RWPE2 (cell line): ENCODE data around the gene METTL27.
"Not testable (repeated sequence)": the region's sequence is repeated elsewhere in the genome, so short reads cannot be mapped to it uniquely, and the experiment has no call there.

Experiments used
- ATAC-seq: fragments of 200-7000 bp; cut with Tn5 transposase; 3 replicates; pipeline ENCODE4 v1.9.1; 2021; ENCODE audit warnings: low read depth
- DNase-seq: peaks from one replicate; pipeline ENCODE4 v3.0.0-alpha.2; 2020; ENCODE audit warnings: low spot score
- H3K27ac ChIP-seq: fragments of 450-650 bp; 2 replicates; pipeline ENCODE4 v1.5.1; 2017; ENCODE audit warnings: mild to moderate bottlenecking; ENCODE audit not compliant: poor library complexity, severe bottlenecking
- H3K27me3 ChIP-seq: fragments of 250-450 bp; sonication (Bioruptor Pico); 2 replicates; pipeline ENCODE4 v1.5.1; 2021; ENCODE audit warnings: mild to moderate bottlenecking, moderate library complexity; ENCODE audit not compliant: insufficient read depth, poor library complexity, severe bottlenecking
- H3K36me3 ChIP-seq: fragments of 250-450 bp; sonication (Bioruptor Pico); 2 replicates; pipeline ENCODE4 v1.5.1; 2020; ENCODE audit warnings: low read depth, mild to moderate bottlenecking, moderate library complexity
- H3K4me1 ChIP-seq: fragments of 250-450 bp; sonication (Bioruptor Pico); 2 replicates; pipeline ENCODE4 v1.5.1; 2021; ENCODE audit warnings: mild to moderate bottlenecking, moderate library complexity; ENCODE audit not compliant: insufficient read depth, poor library complexity, severe bottlenecking
- H3K4me3 ChIP-seq: fragments of 250-450 bp; sonication (Bioruptor Pico); 2 replicates; pipeline ENCODE4 v1.5.1; 2021; ENCODE audit warnings: mild to moderate bottlenecking, moderate library complexity; ENCODE audit not compliant: severe bottlenecking
- H3K9me3 ChIP-seq: fragments of 250-450 bp; sonication (Bioruptor Pico); 2 replicates; pipeline ENCODE4 v1.5.1; 2021; ENCODE audit warnings: mild to moderate bottlenecking, moderate library complexity; ENCODE audit not compliant: severe bottlenecking
- TF ChIP-seq, protein P1 (sequence below): fragments of 450-650 bp; IDR thresholded peaks from one replicate; pipeline ENCODE4 v1.5.1; 2017; ENCODE audit warnings: mild to moderate bottlenecking, moderate library complexity; ENCODE audit not compliant: poor library complexity, severe bottlenecking

METTL27 gene

DNA sequence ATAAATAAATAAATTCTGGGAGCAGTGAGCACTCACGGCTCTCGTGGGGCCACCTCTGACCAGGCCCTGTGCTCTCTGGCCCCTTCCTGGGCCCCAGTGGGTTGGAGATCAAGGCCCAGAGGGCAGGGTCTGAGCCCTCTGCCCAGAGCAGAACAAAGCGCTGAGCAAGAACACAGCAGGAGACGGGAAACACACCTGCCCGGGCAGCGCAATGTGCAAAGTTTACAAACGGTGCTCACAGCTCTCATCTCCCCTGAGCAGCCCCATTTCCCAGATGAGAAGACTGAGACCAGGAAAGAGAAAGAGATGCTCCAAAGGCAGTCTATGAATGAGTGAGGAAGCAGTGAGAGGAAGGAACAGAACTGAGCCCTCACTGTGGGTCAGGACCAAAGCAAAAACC lies 3.0 kb downstream of the METTL27 start:
- DNase-seq: no peak

DNA sequence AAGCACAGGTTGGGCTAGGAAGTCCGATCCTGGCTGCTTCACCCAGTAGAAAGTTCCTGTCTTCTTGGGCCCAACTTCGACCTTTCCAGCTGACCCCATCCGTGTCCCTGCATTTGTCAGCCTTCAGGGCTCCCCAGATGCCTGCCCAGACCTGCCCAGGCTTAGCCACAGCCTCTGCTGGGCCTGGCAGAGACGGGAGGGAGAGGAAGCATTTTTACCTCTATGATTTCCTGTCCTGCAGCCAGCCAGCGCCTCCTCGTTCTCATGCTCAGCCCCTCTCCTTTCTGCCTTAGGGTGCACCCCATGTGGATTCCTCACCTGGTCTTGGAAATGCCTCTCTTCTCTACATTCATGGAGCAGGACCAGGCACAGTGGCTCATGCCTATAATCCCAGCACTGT lies 3.7 kb downstream of the METTL27 start:
- H3K27me3 ChIP-seq: no peaks in the 10 kb centered on the region
- H3K9me3 ChIP-seq: no peaks in the 10 kb centered on the region
- DNase-seq (no peak), ATAC-seq (peak; percentile 72)
- H3K4me3 ChIP-seq: no peak overlapping the region
- TF ChIP-seq, protein P1, sequence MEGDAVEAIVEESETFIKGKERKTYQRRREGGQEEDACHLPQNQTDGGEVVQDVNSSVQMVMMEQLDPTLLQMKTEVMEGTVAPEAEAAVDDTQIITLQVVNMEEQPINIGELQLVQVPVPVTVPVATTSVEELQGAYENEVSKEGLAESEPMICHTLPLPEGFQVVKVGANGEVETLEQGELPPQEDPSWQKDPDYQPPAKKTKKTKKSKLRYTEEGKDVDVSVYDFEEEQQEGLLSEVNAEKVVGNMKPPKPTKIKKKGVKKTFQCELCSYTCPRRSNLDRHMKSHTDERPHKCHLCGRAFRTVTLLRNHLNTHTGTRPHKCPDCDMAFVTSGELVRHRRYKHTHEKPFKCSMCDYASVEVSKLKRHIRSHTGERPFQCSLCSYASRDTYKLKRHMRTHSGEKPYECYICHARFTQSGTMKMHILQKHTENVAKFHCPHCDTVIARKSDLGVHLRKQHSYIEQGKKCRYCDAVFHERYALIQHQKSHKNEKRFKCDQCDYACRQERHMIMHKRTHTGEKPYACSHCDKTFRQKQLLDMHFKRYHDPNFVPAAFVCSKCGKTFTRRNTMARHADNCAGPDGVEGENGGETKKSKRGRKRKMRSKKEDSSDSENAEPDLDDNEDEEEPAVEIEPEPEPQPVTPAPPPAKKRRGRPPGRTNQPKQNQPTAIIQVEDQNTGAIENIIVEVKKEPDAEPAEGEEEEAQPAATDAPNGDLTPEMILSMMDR: peak; percentile 16
- H3K27ac ChIP-seq: peak overlapping the region; percentile 89
- H3K36me3 ChIP-seq: no peaks in the 10 kb centered on the region
- peaks cover 13% of the 10 kb centered on the region for H3K4me1 ChIP-seq

More for the DNA sequence above, 3.0 kb downstream of the METTL27 start:
- H3K36me3 ChIP-seq: no peaks in the 10 kb centered on the region
- TF ChIP-seq, protein P1: no peak
- H3K9me3 ChIP-seq: no peaks in the 10 kb centered on the region
- H3K27me3 ChIP-seq: no peaks in the 10 kb centered on the region
- peaks cover 12% of the 10 kb centered on the region for H3K4me1 ChIP-seq
- no peak overlapping the region for H3K4me3 ChIP-seq
- peak overlapping the region; percentile 89 for H3K27ac ChIP-seq
- ATAC-seq: no peak

DNA sequence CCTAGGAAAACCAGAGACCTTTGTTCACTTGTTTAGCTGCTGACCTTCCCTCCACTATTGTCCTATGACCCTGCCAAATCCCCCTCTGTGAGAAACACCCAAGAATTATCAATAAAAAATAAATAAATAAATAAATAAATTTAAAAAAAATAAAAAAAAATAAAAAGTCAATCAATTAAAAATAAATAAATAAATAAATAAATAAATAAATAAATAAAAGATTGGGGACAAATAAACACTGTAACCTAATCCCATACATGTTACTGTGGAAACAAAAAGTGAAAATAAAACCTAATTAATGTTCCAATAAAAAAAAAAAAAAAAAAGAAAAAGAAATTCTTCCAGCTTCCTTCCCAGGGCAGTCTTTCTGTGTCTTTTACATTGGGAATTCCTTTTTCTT lies 5.1 kb downstream of the METTL27 start:
- H3K4me1 ChIP-seq: peaks cover 23% of the 10 kb centered on the region
- peak overlapping the region; percentile 89 for H3K27ac ChIP-seq
- not testable (repeated sequence) for H3K9me3 ChIP-seq, ATAC-seq, H3K4me3 ChIP-seq, H3K27me3 ChIP-seq, H3K36me3 ChIP-seq, DNase-seq

DNA sequence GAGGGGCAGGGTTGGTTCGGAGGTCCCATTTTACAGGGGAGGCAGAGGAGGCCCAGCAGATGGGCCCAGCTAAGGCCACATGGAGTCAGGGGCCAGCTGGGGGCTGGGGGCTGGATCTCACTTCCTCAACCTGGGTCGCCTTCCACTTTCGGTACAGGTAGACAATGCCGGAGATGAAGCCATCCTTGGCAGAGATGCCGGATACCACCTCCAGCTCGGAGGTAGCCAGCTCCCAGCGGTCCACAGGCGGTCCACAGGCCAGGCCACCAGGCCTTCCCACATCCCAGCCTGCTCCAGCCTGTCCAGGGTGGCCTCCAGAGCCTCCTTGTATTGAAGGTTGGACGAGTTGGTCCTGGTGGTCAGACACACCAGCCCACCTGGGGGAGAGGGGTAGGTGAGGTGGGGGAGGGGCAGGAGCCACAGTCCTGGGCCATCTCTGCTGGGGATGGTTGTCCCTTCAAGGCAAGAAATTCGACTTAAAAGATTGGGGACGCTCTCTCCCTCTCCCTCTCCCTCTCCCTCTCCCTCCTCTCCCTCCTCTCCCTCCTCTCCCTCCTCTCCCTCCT lies 7.6 kb downstream of the METTL27 start:
- H3K4me1 ChIP-seq: peaks cover 39% of the 10 kb centered on the region
- TF ChIP-seq, protein P1: no peak
- no peak for DNase-seq

DNA sequence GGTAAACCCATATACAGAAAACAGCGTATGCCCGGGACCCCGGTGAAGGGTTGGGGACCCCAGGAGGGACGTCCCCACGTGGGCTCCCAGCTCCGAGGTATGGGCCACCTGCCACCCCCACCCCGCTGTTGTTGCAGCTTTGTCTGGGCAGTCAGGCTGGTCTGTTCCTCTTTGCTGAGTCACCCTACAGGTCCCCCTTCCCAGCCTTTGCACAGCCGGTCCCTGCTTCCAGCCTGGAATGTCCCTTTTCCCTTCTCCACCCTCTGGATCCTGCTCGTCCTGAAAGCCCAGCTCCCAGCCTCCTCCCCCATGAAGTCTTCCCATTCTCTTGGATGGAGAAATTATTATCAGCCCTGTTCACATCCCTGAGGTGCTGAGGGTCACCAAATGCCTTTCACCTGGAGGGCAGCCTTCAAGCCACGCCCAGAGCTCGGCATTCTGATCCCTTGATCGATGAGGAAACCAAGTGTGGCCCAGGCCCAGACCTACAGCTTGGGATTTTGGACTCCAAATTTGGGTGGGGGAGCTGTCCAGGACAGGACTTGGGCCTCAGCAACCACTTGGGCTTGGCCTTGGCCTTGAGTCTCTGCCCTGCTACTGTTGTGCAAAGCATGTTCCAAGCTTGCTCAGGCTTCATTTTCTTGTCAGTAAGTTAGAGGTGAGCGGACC lies 8.9 kb downstream of the METTL27 start:
- Histone ChIP-seq H3K9me3 (no peaks in the 10 kb centered on the region), H3K27ac (peak overlapping the region; percentile 65), H3K27me3 (no peaks in the 10 kb centered on the region), H3K36me3 (no peaks in the 10 kb centered on the region), H3K4me3 (no peak overlapping the region), H3K4me1 (peaks cover 44% of the 10 kb centered on the region)
- DNase-seq (no peak), ATAC-seq (no peak)
- TF ChIP-seq, protein P1: no peak

More for the DNA sequence above, 7.6 kb downstream of the METTL27 start:
- H3K27me3 ChIP-seq: no peaks in the 10 kb centered on the region
- no peaks in the 10 kb centered on the region for H3K9me3 ChIP-seq
- no peak for ATAC-seq
- H3K27ac ChIP-seq: no peak overlapping the region
- H3K36me3 ChIP-seq: no peaks in the 10 kb centered on the region
- no peak overlapping the region for H3K4me3 ChIP-seq
